Putamen (tissue), 1 donor: Measurements from ENCODE around the gene CISTR.
"Not testable (repeated sequence)": the region's sequence is repeated elsewhere in the genome, so short reads cannot be mapped to it uniquely, and the experiment has no call there.

ENCODE experiments used
- DNase-seq: peaks from one replicate; pipeline ENCODE4 v3.0.0-alpha.2; 2016; ENCODE audit warnings: low spot score

The CISTR gene

GRCh38 chr12:53762793-53763192 is 11.0 kb upstream of the CISTR start:
- DNase-seq, result not testable (repeated sequence)

- no peak for DNase-seq
These were observed 9.5 kb upstream of the CISTR start for GRCh38 chr12:53761306-53761705.

- no peak for DNase-seq
These were observed 7.5 kb upstream of the CISTR start for GRCh38 chr12:53759261-53759660.

GRCh38 chr12:53758730-53759103 is 6.9 kb upstream of the CISTR start:
- DNase-seq, result no peak

- DNase-seq, result no peak
These were observed 6.4 kb upstream of the CISTR start for GRCh38 chr12:53758081-53758729.

- DNase-seq, result no peak
These were observed 5.5 kb upstream of the CISTR start for GRCh38 chr12:53757101-53757770.

GRCh38 chr12:53756300-53757100 is 4.7 kb upstream of the CISTR start:
- no peak for DNase-seq

GRCh38 chr12:53755893-53756292 is 4.1 kb upstream of the CISTR start:
- no peak for DNase-seq

GRCh38 chr12:53755451-53755891 is 3.7 kb upstream of the CISTR start:
- DNase-seq, result no peak

- DNase-seq, result no peak
These were observed 3.0 kb upstream of the CISTR start for GRCh38 chr12:53754633-53755264.

GRCh38 chr12:53754188-53754585 is 2.4 kb upstream of the CISTR start:
- no peak for DNase-seq

- DNase-seq, result no peak
These were observed 842 bp upstream of the CISTR start for GRCh38 chr12:53752621-53753020.

- DNase-seq, result no peak
These were observed 418 bp upstream of the CISTR start for GRCh38 chr12:53752192-53752601.

GRCh38 chr12:53750812-53751335 is 905 bp downstream of the CISTR start:
- no peak for DNase-seq

GRCh38 chr12:53749986-53750811 is 1.6 kb downstream of the CISTR start:
- DNase-seq, result no peak

- no peak for DNase-seq
These were observed 3.5 kb downstream of the CISTR start for GRCh38 chr12:53748072-53748840.

GRCh38 chr12:53747095-53747494 is 4.7 kb downstream of the CISTR start:
- no peak for DNase-seq

- DNase-seq, result peak; percentile 90
These were observed 5.1 kb downstream of the CISTR start for GRCh38 chr12:53746592-53747092.

GRCh38 chr12:53744751-53745150 is 7.0 kb downstream of the CISTR start:
- DNase-seq, result no peak

- DNase-seq, result no peak
These were observed 7.7 kb downstream of the CISTR start for GRCh38 chr12:53744130-53744441.
